MCF 10A (cell line): ENCODE measurements around the gene C1QTNF8. TPM values are rescaled to one million over a fixed set of nuclear protein-coding genes. Genes with fewer than 3 reads are reported as not detected.

Source experiments
- BruUV-seq: library from RNA; stranded (reverse); fragments of 400-500 nt; replicated peaks from 2 replicates; lab custom pipeline; 2021; lab: Mats Ljungman, UMichigan
- CTCF ChIA-PET: fragments of 300-600 bp; sonication (Branson Sonifier 250); formaldehyde crosslinking; extraction: SDS; loops from one replicate; lab custom pipeline; 2021; ENCODE audit warnings: antibody characterized with exemption, inconsistent platforms; lab: Yijun Ruan, JAX
- POLR2A ChIA-PET: fragments of 300-600, 350-650 bp; sonication (Branson Sonifier 250); formaldehyde crosslinking; extraction: SDS; loops from one replicate; lab custom pipeline; 2020; ENCODE audit warnings: antibody characterized with exemption, inconsistent platforms; lab: Yijun Ruan, JAX
- DNase-seq: peaks from one replicate; pipeline ENCODE4 v3.0.0-alpha.2; 2018; ENCODE audit not compliant: unreplicated experiment
- H3K27ac Mint-ChIP-seq: one replicate; pipeline ENCODE4 v1.8.0; 2022; ENCODE audit warnings: mild to moderate bottlenecking, low read depth, mixed read lengths; ENCODE audit not compliant: unreplicated experiment
- H3K27me3 Mint-ChIP-seq: one replicate; pipeline ENCODE4 v1.8.0; 2022; ENCODE audit warnings: mixed read lengths; ENCODE audit not compliant: insufficient read depth, unreplicated experiment
- H3K36me3 Mint-ChIP-seq: one replicate; pipeline ENCODE4 v1.8.0; 2022; ENCODE audit warnings: mild to moderate bottlenecking, moderate library complexity, mixed read lengths; ENCODE audit not compliant: insufficient read depth, unreplicated experiment
- H3K4me1 Mint-ChIP-seq: one replicate; pipeline ENCODE4 v1.8.0; 2022; ENCODE audit warnings: mixed read lengths; ENCODE audit not compliant: insufficient read depth, unreplicated experiment
- H3K4me3 Mint-ChIP-seq: one replicate; pipeline ENCODE4 v1.8.0; 2022; ENCODE audit warnings: mild to moderate bottlenecking, moderate library complexity, mixed read lengths; ENCODE audit not compliant: unreplicated experiment
- H3K9me3 Mint-ChIP-seq: one replicate; pipeline ENCODE4 v1.8.0; 2022; ENCODE audit warnings: mixed read lengths; ENCODE audit not compliant: unreplicated experiment
- intact Hi-C: fragments of 100-400 bp; cut with micrococcal nuclease; formaldehyde crosslinking; loops from 2 replicates; pipeline ENCODE4 v1.14.1; 2022
- total RNA-seq: library from RNA; stranded (reverse); gene quantifications from 2 replicates; pipeline ENCODE4 v1.2.3, GENCODE V29; 2022
- TF ChIP-seq, protein P1 (sequence below): fragments of 200-600 bp; IDR thresholded peaks from one replicate; pipeline ENCODE4 v1.8.0; 2022; ENCODE audit warnings: antibody characterized with exemption, mild to moderate bottlenecking; ENCODE audit not compliant: unreplicated experiment

Gene C1QTNF8
- total RNA-seq, 1 experiment from 2014 or later, result not detected

DNA sequence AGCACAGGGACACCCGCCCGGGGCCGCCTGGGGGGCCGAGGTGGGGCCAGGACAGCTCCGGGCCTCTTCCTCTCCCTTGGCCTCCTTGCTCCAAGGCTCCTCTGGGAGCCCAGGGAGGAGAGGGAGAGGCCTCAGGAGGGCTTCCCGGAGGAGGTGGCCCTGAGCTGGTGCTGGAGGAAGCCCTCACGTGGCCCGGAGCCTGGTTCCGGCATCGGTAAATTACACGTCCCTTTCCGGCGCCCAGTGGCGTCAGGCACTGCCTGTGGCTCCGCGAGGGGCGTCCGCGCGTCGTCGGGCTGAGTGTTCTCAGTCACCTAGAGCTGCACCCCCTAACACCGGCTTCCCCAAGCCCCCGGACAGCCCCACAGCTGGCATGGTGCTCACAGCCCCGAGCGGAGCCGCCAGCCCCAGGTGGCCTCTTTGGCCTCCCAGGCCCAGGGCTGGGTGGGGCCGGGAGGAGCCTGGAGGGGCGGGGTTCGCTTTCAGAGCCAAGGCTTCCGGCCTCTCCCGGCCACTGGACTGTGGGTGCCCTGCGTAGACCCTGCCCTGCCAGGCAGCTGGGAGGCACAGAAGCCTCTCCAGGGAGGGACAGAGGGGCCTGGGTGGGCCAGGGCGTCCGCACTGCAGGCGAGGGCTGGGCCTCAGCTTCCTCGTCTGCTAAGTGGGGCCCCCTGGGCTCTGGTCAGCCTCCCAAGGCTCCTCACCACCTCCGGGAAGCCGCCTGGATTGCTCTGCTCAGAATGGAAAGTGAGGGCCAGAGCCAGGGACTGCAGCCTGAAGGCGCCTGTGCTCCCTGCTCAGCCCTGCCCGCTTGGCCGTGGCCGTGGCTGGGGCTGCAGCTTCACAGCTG, 51.4 kb downstream of the C1QTNF8 start:
- H3K27ac Mint-ChIP-seq, result no peak overlapping the region
- H3K4me1 Mint-ChIP-seq, result no peaks in the 10 kb centered on the region

GRCh38 chr16:1043881-1044451, 52.1 kb downstream of the C1QTNF8 start:
- DNase-seq, result no peak
- no peaks in the 10 kb centered on the region for H3K36me3 Mint-ChIP-seq
- no peaks in the 10 kb centered on the region for H3K4me1 Mint-ChIP-seq
- H3K4me3 Mint-ChIP-seq, result no peak overlapping the region
- intact Hi-C loops, result no loop called here
- BruUV-seq, result no TSS peak
- H3K9me3 Mint-ChIP-seq, result no peaks in the 10 kb centered on the region
- no peak overlapping the region for H3K27ac Mint-ChIP-seq
- CTCF ChIA-PET, result interaction anchor here (0.6 kb wide), 1 partner anchor 13 kb away, joined by 4 read pairs; no protein-coding TSS in a partner anchor
- POLR2A ChIA-PET, result interaction anchor here (0.6 kb wide), 1 partner anchor 248 kb away, joined by 3 read pairs; no protein-coding TSS in a partner anchor
- TF ChIP-seq, protein P1, sequence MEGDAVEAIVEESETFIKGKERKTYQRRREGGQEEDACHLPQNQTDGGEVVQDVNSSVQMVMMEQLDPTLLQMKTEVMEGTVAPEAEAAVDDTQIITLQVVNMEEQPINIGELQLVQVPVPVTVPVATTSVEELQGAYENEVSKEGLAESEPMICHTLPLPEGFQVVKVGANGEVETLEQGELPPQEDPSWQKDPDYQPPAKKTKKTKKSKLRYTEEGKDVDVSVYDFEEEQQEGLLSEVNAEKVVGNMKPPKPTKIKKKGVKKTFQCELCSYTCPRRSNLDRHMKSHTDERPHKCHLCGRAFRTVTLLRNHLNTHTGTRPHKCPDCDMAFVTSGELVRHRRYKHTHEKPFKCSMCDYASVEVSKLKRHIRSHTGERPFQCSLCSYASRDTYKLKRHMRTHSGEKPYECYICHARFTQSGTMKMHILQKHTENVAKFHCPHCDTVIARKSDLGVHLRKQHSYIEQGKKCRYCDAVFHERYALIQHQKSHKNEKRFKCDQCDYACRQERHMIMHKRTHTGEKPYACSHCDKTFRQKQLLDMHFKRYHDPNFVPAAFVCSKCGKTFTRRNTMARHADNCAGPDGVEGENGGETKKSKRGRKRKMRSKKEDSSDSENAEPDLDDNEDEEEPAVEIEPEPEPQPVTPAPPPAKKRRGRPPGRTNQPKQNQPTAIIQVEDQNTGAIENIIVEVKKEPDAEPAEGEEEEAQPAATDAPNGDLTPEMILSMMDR, result no peak
- H3K27me3 Mint-ChIP-seq, result peaks cover 13% of the 10 kb centered on the region

More for the DNA sequence above, 51.4 kb downstream of the C1QTNF8 start:
- intact Hi-C loops, result no loop called here
- TF ChIP-seq, protein P1, result no peak
- H3K27me3 Mint-ChIP-seq, result peaks cover 13% of the 10 kb centered on the region
- ChIA-PET POLR2A (interaction anchor here (0.6 kb wide), 1 partner anchor 247 kb away, joined by 3 read pairs; no protein-coding TSS in a partner anchor), CTCF (interaction anchor here (0.6 to 1.1 kb wide), 2 partner anchors 13 to 308 kb away, joined by 3 to 4 read pairs; no protein-coding TSS in a partner anchor)
- no peaks in the 10 kb centered on the region for H3K9me3 Mint-ChIP-seq
- no peak for DNase-seq
- no peaks in the 10 kb centered on the region for H3K36me3 Mint-ChIP-seq
- no peak overlapping the region for H3K4me3 Mint-ChIP-seq
- BruUV-seq, result no TSS peak

DNA sequence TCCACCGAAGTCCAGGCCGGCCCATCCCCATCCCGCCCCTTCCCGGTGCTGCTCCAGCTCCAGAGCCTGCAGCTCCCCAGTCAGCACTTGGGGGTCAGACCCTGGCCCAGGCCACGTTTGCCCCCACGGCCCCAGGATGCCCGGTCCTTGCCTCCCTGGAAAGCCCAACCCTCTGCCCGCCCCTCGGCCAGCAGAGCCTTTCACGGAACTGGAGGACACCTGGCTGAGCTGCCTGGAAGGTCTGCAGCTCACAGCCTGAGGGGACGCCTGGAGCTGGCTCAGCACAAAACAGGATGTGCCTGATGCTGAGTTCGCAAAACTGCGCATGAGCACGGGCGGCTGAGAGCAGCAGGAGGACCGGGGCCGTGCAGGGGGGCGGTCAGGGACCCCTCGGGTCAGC, 53.2 kb downstream of the C1QTNF8 start:
- Mint-ChIP-seq H3K27me3 (peaks cover 13% of the 10 kb centered on the region), H3K9me3 (no peaks in the 10 kb centered on the region), H3K27ac (no peak overlapping the region), H3K4me3 (no peak overlapping the region), H3K36me3 (no peaks in the 10 kb centered on the region), H3K4me1 (no peaks in the 10 kb centered on the region)
- intact Hi-C loops, result no loop called here
- DNase-seq, result no peak
- ChIA-PET POLR2A (interaction anchor here (0.7 kb wide), 1 partner anchor 23 kb away, joined by 3 read pairs; no protein-coding TSS in a partner anchor), CTCF (no interaction called here)
- TF ChIP-seq, protein P1, result no peak
- no TSS peak for BruUV-seq
